H9 (cell line): ENCODE data around the gene QPRT. TPM values are rescaled to one million over a fixed set of nuclear protein-coding genes. Genes with fewer than 3 reads are reported as not detected.

Experiments used
- DNase-seq: peaks from one replicate; pipeline ENCODE4 v3.0.0-alpha.2; 2017
- H2AFZ ChIP-seq: one replicate; pipeline ENCODE4 v1.6.1; 2013; ENCODE audit warnings: mild to moderate bottlenecking, low read length, control low read depth, moderate library complexity
- H2AK5ac ChIP-seq: 2 replicates; pipeline ENCODE4 v1.6.1; 2013; ENCODE audit warnings: low read length, control low read depth, mixed read lengths; ENCODE audit not compliant: insufficient read length
- H2BK120ac ChIP-seq: one replicate; pipeline ENCODE4 v1.6.1; 2013; ENCODE audit warnings: low read depth, mild to moderate bottlenecking, low read length, control low read depth, inconsistent platforms; ENCODE audit not compliant: poor library complexity, severe bottlenecking
- H2BK12ac ChIP-seq: 2 replicates; pipeline ENCODE4 v1.6.1; 2013; ENCODE audit warnings: low read length, control low read depth, mixed read lengths, low read depth; ENCODE audit not compliant: insufficient read length
- H2BK15ac ChIP-seq: 2 replicates; pipeline ENCODE4 v1.6.1; 2013; ENCODE audit warnings: low read depth, low read length, control low read depth
- H2BK20ac ChIP-seq: one replicate; pipeline ENCODE4 v1.6.1; 2013; ENCODE audit warnings: low read depth, mild to moderate bottlenecking, low read length, control low read depth, inconsistent platforms; ENCODE audit not compliant: poor library complexity, severe bottlenecking
- H2BK5ac ChIP-seq: 2 replicates; pipeline ENCODE4 v1.6.1; 2013; ENCODE audit warnings: low read length, control low read depth, mixed read lengths; ENCODE audit not compliant: insufficient read length
- H3K14ac ChIP-seq: 2 replicates; pipeline ENCODE4 v1.6.1; 2013; ENCODE audit warnings: low read length, control low read depth; ENCODE audit not compliant: insufficient read depth
- H3K18ac ChIP-seq: 2 replicates; pipeline ENCODE4 v1.6.1; 2013; ENCODE audit warnings: low read depth, mild to moderate bottlenecking, mixed read lengths, low read length, control low read depth; ENCODE audit not compliant: insufficient read length
- H3K23ac ChIP-seq: 2 replicates; pipeline ENCODE4 v1.6.1; 2013; ENCODE audit warnings: low read length, control low read depth, mixed read lengths, low read depth; ENCODE audit not compliant: insufficient read length
- H3K23me2 ChIP-seq: 2 replicates; pipeline ENCODE4 v1.6.1; 2013; ENCODE audit warnings: low read depth, mild to moderate bottlenecking, mixed read lengths, low read length, control low read depth; ENCODE audit not compliant: insufficient read length, poor library complexity, severe bottlenecking
- H3K27ac ChIP-seq: 2 replicates; pipeline ENCODE4 v1.5.1; 2013; ENCODE audit warnings: low read length, control low read depth, mixed read lengths, low read depth; ENCODE audit not compliant: insufficient read length
- H3K27me3 ChIP-seq: 2 replicates; pipeline ENCODE4 v1.6.1; 2013; ENCODE audit warnings: low read length, control low read depth, inconsistent platforms; ENCODE audit not compliant: insufficient read depth
- H3K4ac ChIP-seq: 2 replicates; pipeline ENCODE4 v1.6.1; 2013; ENCODE audit warnings: low read depth, mild to moderate bottlenecking, control low read depth, inconsistent platforms, low read length, moderate library complexity
- H3K4me1 ChIP-seq: 2 replicates; pipeline ENCODE4 v1.6.1; 2013; ENCODE audit warnings: low read length, control low read depth, inconsistent platforms; ENCODE audit not compliant: insufficient read depth
- H3K4me2 ChIP-seq: 2 replicates; pipeline ENCODE4 v1.6.1; 2013; ENCODE audit warnings: low read length, control low read depth, mixed read lengths; ENCODE audit not compliant: insufficient read length, insufficient read depth
- H3K56ac ChIP-seq: 2 replicates; pipeline ENCODE4 v1.6.1; 2013; ENCODE audit warnings: low read depth, mild to moderate bottlenecking, mixed read lengths, low read length, control low read depth; ENCODE audit not compliant: insufficient read length
- H3K79me1 ChIP-seq: 2 replicates; pipeline ENCODE4 v1.6.1; 2013; ENCODE audit warnings: low read depth, mild to moderate bottlenecking, moderate library complexity, low read length, control low read depth, inconsistent platforms; ENCODE audit not compliant: insufficient read depth, poor library complexity, severe bottlenecking
- H3K79me2 ChIP-seq: 2 replicates; pipeline ENCODE4 v1.6.1; 2013; ENCODE audit warnings: low read length, control low read depth, inconsistent platforms; ENCODE audit not compliant: insufficient read depth
- H3K9ac ChIP-seq: 2 replicates; pipeline ENCODE4 v1.6.1; 2013; ENCODE audit warnings: low read length, control low read depth, mixed read lengths; ENCODE audit not compliant: insufficient read length; ENCODE audit errors: extremely low read depth
- H3K9me3 ChIP-seq: one replicate; pipeline ENCODE4 v1.6.1; 2013; ENCODE audit warnings: low read depth, low read length, inconsistent platforms; ENCODE audit not compliant: control insufficient read depth
- H3T11ph ChIP-seq: one replicate; pipeline ENCODE4 v1.6.1; 2013; ENCODE audit warnings: mild to moderate bottlenecking, low read length, control low read depth, inconsistent platforms
- H4K20me1 ChIP-seq: one replicate; pipeline ENCODE4 v1.6.1; 2013; ENCODE audit not compliant: control insufficient read depth, insufficient read length, insufficient read depth
- H4K5ac ChIP-seq: 2 replicates; pipeline ENCODE4 v1.6.1; 2013; ENCODE audit warnings: low read depth, mild to moderate bottlenecking, mixed read lengths, low read length, control low read depth; ENCODE audit not compliant: insufficient read length
- H4K8ac ChIP-seq: replicated peaks from 2 replicates; pipeline ENCODE4 v1.6.1; 2013; ENCODE audit warnings: low read length, control low read depth, mixed read lengths, low read depth; ENCODE audit not compliant: insufficient read length
- H4K91ac ChIP-seq: 2 replicates; pipeline ENCODE4 v1.6.1; 2013; ENCODE audit warnings: low read depth, mild to moderate bottlenecking, moderate library complexity, mixed read lengths, low read length, control low read depth; ENCODE audit not compliant: insufficient read length
- H3K27ac Mint-ChIP-seq, 3 experiments: 2 replicates in 2 of 3; 3 replicates in 1 of 3; pipeline ENCODE4 v1.8.0; 2020 to 2021; ENCODE audit warnings: mixed read lengths in 3 of 3, mild to moderate bottlenecking in 1 of 3, moderate library complexity in 1 of 3
- H3K27me3 Mint-ChIP-seq: 2 replicates; pipeline ENCODE4 v1.8.0; 2021; ENCODE audit warnings: low read depth, mild to moderate bottlenecking, moderate library complexity, mixed read lengths
- H3K36me3 Mint-ChIP-seq, 3 experiments: 2 replicates in 2 of 3; 3 replicates in 1 of 3; pipeline ENCODE4 v1.8.0; 2020 to 2021; ENCODE audit warnings: low read depth in 3 of 3, mixed read lengths in 3 of 3; ENCODE audit not compliant: insufficient read depth in 1 of 3
- H3K4me1 Mint-ChIP-seq, 2 experiments: 2 replicates each; pipeline ENCODE4 v1.8.0; 2020; ENCODE audit warnings: mixed read lengths in 2 of 2
- H3K4me3 Mint-ChIP-seq, 2 experiments: 2 replicates in 1 of 2; 3 replicates in 1 of 2; pipeline ENCODE4 v1.8.0; 2020 to 2021; ENCODE audit warnings: mild to moderate bottlenecking in 2 of 2, mixed read lengths in 2 of 2, moderate library complexity in 1 of 2
- H3K9me3 Mint-ChIP-seq, 2 experiments: 2 replicates in 1 of 2; 3 replicates in 1 of 2; pipeline ENCODE4 v1.8.0; 2020; ENCODE audit warnings: mild to moderate bottlenecking in 2 of 2, mixed read lengths in 2 of 2, moderate library complexity in 1 of 2
- CTCF ChIP-seq: fragments of 200-600 bp; sonication (generic); conservative IDR thresholded peaks from 3 replicates; pipeline ENCODE4 v1.8.0; 2021; ENCODE audit warnings: antibody characterized with exemption, mild to moderate bottlenecking
- WGBS: extraction: QIAGEN DNeasy Blood & Tissue Kit; methylation state at CpG from one replicate; pipeline ENCODE4 v1.1.7; 2013; ENCODE audit warnings: missing lambda C conversion rate, low lambda C conversion rate, mixed read lengths; ENCODE audit not compliant: insufficient read length; ENCODE audit errors: extremely low coverage; 5-methylcytosine and 5-hydroxymethylcytosine counted together
- total RNA-seq: library from RNA; stranded (reverse); gene quantifications from 2 replicates; pipeline ENCODE4 v1.2.1, GENCODE V29; 2021

Gene QPRT
- total RNA-seq, 1 experiment from 2014 or later, result 107 TPM

- no peak overlapping the region for H3K27ac Mint-ChIP-seq
- DNase-seq, result no peak
- no peaks in the 10 kb centered on the region for H3K36me3 Mint-ChIP-seq
- Histone ChIP-seq H3K79me2 (no peaks in the 10 kb centered on the region), H3K4ac (no peak overlapping the region), H3K9me3 (no peaks in the 10 kb centered on the region), H4K8ac (no peak overlapping the region), H3K27me3 (no peaks in the 10 kb centered on the region), H4K91ac (no peak overlapping the region), H3K56ac (no peak overlapping the region), H3K14ac (no peak overlapping the region), H3K18ac (no peak overlapping the region), H4K5ac (no peak overlapping the region), H2BK12ac (no peak overlapping the region), H2BK120ac (no peak overlapping the region), H2BK15ac (no peak overlapping the region), H4K20me1 (no peaks in the 10 kb centered on the region), H3K79me1 (no peaks in the 10 kb centered on the region), H3K23me2 (no peaks in the 10 kb centered on the region), H3T11ph (no peak overlapping the region), H3K9ac (no peak overlapping the region), H2AFZ (no peak overlapping the region), H2AK5ac (no peak overlapping the region), H3K4me2 (no peak overlapping the region), H2BK5ac (no peak overlapping the region), H2BK20ac (no peak overlapping the region), H3K4me1 (peaks cover 2% of the 10 kb centered on the region; the same call in 1 of the 2 replicates), H3K27ac (no peak overlapping the region), H3K23ac (no peak overlapping the region)
- H3K4me1 Mint-ChIP-seq, result peaks cover 9 to 13% of the 10 kb centered on the region in 2 experiments
- no CpG with 5 or more reads among the region's 3 CpGs for WGBS
- no peak for TF ChIP-seq CTCF
- H3K4me3 Mint-ChIP-seq, result no peak overlapping the region
- H3K9me3 Mint-ChIP-seq, result no peaks in the 10 kb centered on the region
- no peaks in the 10 kb centered on the region for H3K27me3 Mint-ChIP-seq
Observed at GRCh38 chr16:29646947-29647346, 32.0 kb upstream of the QPRT start.
